HepG2 (cell line): Measurements from ENCODE around the gene AHNAK. TPM values are rescaled to one million over a fixed set of nuclear protein-coding genes. Genes with fewer than 3 reads are reported as not detected.

Source experiments
- ATAC-seq: fragments of 200-7000 bp; cut with Tn5 transposase; 3 replicates; pipeline ENCODE4 v1.9.1; 2020; ENCODE audit warnings: mild to moderate bottlenecking, moderate library complexity
- BruUV-seq: library from RNA; stranded (reverse); fragments of 400-500 nt; replicated peaks from 2 replicates; lab custom pipeline; 2021; lab: Mats Ljungman, UMichigan
- CTCF ChIA-PET: fragments of 300-600 bp; formaldehyde crosslinking; extraction: SDS; loops from one replicate; lab custom pipeline; 2021; ENCODE audit warnings: low total read pairs, inconsistent platforms, low intra/inter-chr PET ratio; lab: Yijun Ruan, JAX
- POLR2A ChIA-PET: fragments of 350-600 bp; sonication (Branson Sonifier 250); formaldehyde crosslinking; loops from one replicate; lab custom pipeline; 2020; ENCODE audit warnings: antibody characterized with exemption, inconsistent platforms; lab: Yijun Ruan, JAX
- DNase-seq: peaks from one replicate; pipeline ENCODE4 v3.0.0-alpha.2; 2015; ENCODE audit warnings: low spot score
- FAIRE-seq: peaks from 3 replicates; lab custom pipeline; 2011; peaks lifted over from hg19 to GRCh38; lab: Jason Lieb, UNC
- H2AFZ ChIP-seq: one replicate; pipeline ENCODE4 v1.6.1; 2011; ENCODE audit warnings: low read length, inconsistent platforms
- H3K27ac ChIP-seq: fragments of 300-600 bp; 3 replicates; pipeline ENCODE4 v1.8.0; 2011; ENCODE audit warnings: mixed run types, mild to moderate bottlenecking, mixed read lengths, low read length, inconsistent platforms; ENCODE audit not compliant: insufficient read depth; ENCODE audit errors: extremely low read length
- H3K27me3 ChIP-seq, 2 experiments: fragments of 200-600 bp in 1 of 2; 2 replicates in 1 of 2; 3 replicates in 1 of 2; pipeline versions ENCODE4 v1.6.0 to v1.8.0; 2011; ENCODE audit warnings: low read length in 2 of 2, mild to moderate bottlenecking in 2 of 2, moderate library complexity in 2 of 2, inconsistent platforms in 1 of 2; ENCODE audit not compliant: insufficient read depth in 2 of 2, control insufficient read depth in 1 of 2
- H3K36me3 ChIP-seq, 2 experiments: fragments of 200-600 bp in 1 of 2; replicated peaks in 1 of 2; 2 replicates in 1 of 2; 3 replicates in 1 of 2; pipeline versions ENCODE4 v1.5.1 to v1.8.0; 2011; ENCODE audit warnings: low read length in 2 of 2, inconsistent platforms in 1 of 2; ENCODE audit not compliant: insufficient read depth in 2 of 2, control insufficient read depth in 1 of 2
- H3K4me1 ChIP-seq: 2 replicates; pipeline ENCODE4 v1.5.1; 2012; ENCODE audit warnings: low read length, inconsistent platforms; ENCODE audit not compliant: insufficient read depth
- H3K4me2 ChIP-seq: 2 replicates; pipeline ENCODE4 v1.6.0; 2011; ENCODE audit warnings: low read depth, low read length, inconsistent platforms
- H3K4me3 ChIP-seq, 3 experiments: fragments of 200-600 bp in 1 of 3; sonication (generic), shearing (Covaris generic) in 1 of 3; replicated peaks in 1 of 3; 2 replicates each; pipeline ENCODE4 v1.5.1; 2011 to 2016; ENCODE audit warnings: low read length in 3 of 3, inconsistent platforms in 2 of 3, low read depth in 2 of 3, mild to moderate bottlenecking in 2 of 3, control low read depth in 1 of 3, mixed read lengths in 1 of 3; ENCODE audit not compliant: insufficient read depth in 1 of 3
- H3K79me2 ChIP-seq: one replicate; pipeline ENCODE4 v1.6.1; 2011; ENCODE audit warnings: low read length, inconsistent platforms; ENCODE audit not compliant: insufficient read depth
- H3K9ac ChIP-seq: 2 replicates; pipeline ENCODE4 v1.6.0; 2011; ENCODE audit warnings: mild to moderate bottlenecking, low read depth, low read length, inconsistent platforms; ENCODE audit not compliant: insufficient read depth
- H3K9me3 ChIP-seq: 2 replicates; pipeline ENCODE4 v1.5.1; 2012; ENCODE audit warnings: mild to moderate bottlenecking, low read length
- H4K20me1 ChIP-seq: 2 replicates; pipeline ENCODE4 v1.6.0; 2011; ENCODE audit warnings: inconsistent platforms, mild to moderate bottlenecking, low read length, moderate library complexity; ENCODE audit not compliant: insufficient read depth
- PTBP1 ChIP-seq: fragments of 200-400 bp; formaldehyde crosslinking; IDR thresholded peaks from 2 replicates; pipeline ENCODE4 v1.6.1; 2018; ENCODE audit warnings: low read length, low read depth; ENCODE audit not compliant: poor library complexity, severe bottlenecking
- RBM39 ChIP-seq: fragments of 200-400 bp; formaldehyde crosslinking; IDR thresholded peaks from one replicate; pipeline ENCODE4 v1.6.1; 2018; ENCODE audit warnings: antibody characterized with exemption, mild to moderate bottlenecking, low read depth, low read length; ENCODE audit not compliant: poor library complexity, severe bottlenecking
- WGBS: methylation state at CpG from one replicate; pipeline ENCODE4 v1.1.6; 2017; ENCODE audit warnings: low lambda C conversion rate; 5-methylcytosine and 5-hydroxymethylcytosine counted together
- in situ Hi-C: cut with HindIII; loops from 2 replicates; pipeline ENCODE4 v1.10.0; 2017; ENCODE audit warnings: low pct_unique_long_range_greater_than_20kb; ENCODE audit not compliant: extremely low pct_ligation_motif_present
- intact Hi-C: fragments of 100-400 bp; cut with micrococcal nuclease; formaldehyde crosslinking; loops from one replicate; pipeline ENCODE4 v1.10.0; 2022; ENCODE audit not compliant: unreplicated experiment
- polyA plus RNA-seq, 8 experiments: library from polyadenylated mRNA; depleted of rRNA in 3 of 8; stranded (reverse) in 7 of 8; unstranded in 1 of 8; fragments of >200 nt; fragmentation: Illumina TruSeq in 4 of 8; extraction: Trizol in 4 of 8; gene quantifications; 2 replicates each; pipeline versions ENCODE4 v1.2.1 to v1.2.3, GENCODE V29; 2011 to 2016; ENCODE audit warnings: low read depth in 4 of 8, missing spikeins in 1 of 8, mixed read lengths in 1 of 8; ENCODE audit not compliant: insufficient read depth in 1 of 8
- total RNA-seq, 5 experiments: library from RNA; depleted of rRNA; stranded (reverse); fragments of >200 nt; fragmentation: Illumina TruSeq; extraction: Trizol; gene quantifications; 2 replicates each; pipeline ENCODE4 v1.2.3, GENCODE V29; 2016; ENCODE audit warnings: low read depth in 1 of 5
- TF ChIP-seq, protein P1 (sequence below): sonication (generic); formaldehyde crosslinking; IDR thresholded peaks from 2 replicates; pipeline ENCODE4 v1.9.0; 2022; ENCODE audit warnings: low read depth, missing genetic modification reagents

Gene AHNAK
- total and polyA plus RNA-seq, 2 of the 13 experiments (the other 11 are each of a cell fraction or from before 2014, with no cell fraction given) = 23.4 to 25.0 TPM

DNA sequence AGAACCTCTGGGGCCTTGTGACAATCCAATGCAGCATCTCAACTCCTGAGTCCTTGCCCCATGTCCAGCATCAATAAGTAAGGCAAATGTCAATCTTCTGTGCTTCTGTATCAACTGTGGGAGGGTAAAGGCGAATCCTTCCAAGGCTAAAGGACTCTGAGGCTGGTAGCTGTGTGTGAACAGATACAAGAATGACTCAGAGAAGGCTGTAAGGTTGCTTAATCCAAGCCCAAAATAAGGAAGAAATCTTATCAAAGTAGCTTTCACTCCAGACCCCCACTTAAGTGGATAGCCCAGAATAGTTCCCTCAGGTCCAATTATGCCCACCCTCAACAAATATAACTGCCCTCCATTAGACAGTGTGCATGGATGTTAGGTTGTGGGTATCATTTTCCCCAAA, 155.9 kb downstream of the AHNAK start:
- in situ Hi-C loops = loop anchor here (10.0 kb wide), 1 partner anchor 314 kb away; the partner anchor contains the start of genes BSCL2 and GNG3
- POLR2A ChIA-PET = no interaction called here

DNA sequence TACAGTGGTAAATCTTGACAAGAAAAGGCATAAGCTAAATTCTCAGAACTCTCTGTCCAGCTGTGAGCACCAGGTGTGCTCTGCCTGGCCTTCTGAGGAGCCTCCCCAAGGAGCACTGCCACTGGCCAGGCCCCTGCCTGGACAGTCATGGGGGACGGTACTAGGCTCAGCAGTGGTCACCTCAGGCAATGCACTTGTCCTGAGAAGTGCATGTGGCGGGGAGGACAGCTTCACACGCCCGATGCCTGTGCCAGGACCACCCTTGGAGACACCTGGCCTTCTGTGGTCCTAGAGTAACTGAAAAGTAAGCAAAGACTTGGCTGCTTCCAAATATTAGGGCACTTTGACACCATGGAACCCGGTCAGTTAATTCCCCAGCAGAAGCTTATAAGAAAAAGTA, 156.4 kb downstream of the AHNAK start:
- WGBS = 80% methylated on average over 5 of the region's 5 CpGs
- FAIRE-seq (no peak), ATAC-seq (no peak), DNase-seq (no peak)
- POLR2A ChIA-PET = no interaction called here
- H3K4me1 ChIP-seq = no peaks in the 10 kb centered on the region; the same call in 1 of the 2 replicates
- CTCF ChIA-PET = no interaction called here
- H2AFZ ChIP-seq = no peak overlapping the region
- no TSS peak for BruUV-seq
- H3K9me3 ChIP-seq = no peaks in the 10 kb centered on the region
- no peak overlapping the region for H3K4me2 ChIP-seq
- no peak overlapping the region for H3K9ac ChIP-seq
- H4K20me1 ChIP-seq = no peaks in the 10 kb centered on the region
- intact Hi-C loops = loop anchor here (10.0 kb wide), 1 partner anchor 155 kb away; the partner anchor contains the start of gene AHNAK
- H3K36me3 ChIP-seq = peaks cover 7% of the 10 kb centered on the region in 2 experiments; a peak in 4 of 5 replicates
- TF ChIP-seq, protein P1, sequence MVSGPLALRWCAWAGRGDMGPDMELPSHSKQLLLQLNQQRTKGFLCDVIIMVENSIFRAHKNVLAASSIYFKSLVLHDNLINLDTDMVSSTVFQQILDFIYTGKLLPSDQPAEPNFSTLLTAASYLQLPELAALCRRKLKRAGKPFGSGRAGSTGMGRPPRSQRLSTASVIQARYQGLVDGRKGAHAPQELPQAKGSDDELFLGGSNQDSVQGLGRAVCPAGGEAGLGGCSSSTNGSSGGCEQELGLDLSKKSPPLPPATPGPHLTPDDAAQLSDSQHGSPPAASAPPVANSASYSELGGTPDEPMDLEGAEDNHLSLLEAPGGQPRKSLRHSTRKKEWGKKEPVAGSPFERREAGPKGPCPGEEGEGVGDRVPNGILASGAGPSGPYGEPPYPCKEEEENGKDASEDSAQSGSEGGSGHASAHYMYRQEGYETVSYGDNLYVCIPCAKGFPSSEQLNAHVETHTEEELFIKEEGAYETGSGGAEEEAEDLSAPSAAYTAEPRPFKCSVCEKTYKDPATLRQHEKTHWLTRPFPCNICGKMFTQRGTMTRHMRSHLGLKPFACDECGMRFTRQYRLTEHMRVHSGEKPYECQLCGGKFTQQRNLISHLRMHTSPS (CRISPR knock-in tag) = no peak
- no peaks in the 10 kb centered on the region for H3K79me2 ChIP-seq
- H3K4me3 ChIP-seq = no peak overlapping the region
- H3K27me3 ChIP-seq = no peaks in the 10 kb centered on the region
- in situ Hi-C loops = loop anchor here (10.0 kb wide), 1 partner anchor 315 kb away; the partner anchor contains the start of genes BSCL2 and GNG3
- H3K27ac ChIP-seq = no peak overlapping the region

More for the DNA sequence above, 155.9 kb downstream of the AHNAK start:
- H4K20me1 ChIP-seq = no peaks in the 10 kb centered on the region
- no peak for DNase-seq
- no TSS peak for BruUV-seq
- H3K36me3 ChIP-seq = peaks cover 7% of the 10 kb centered on the region in 2 experiments; a peak in 4 of 5 replicates
- CTCF ChIA-PET = no interaction called here
- H3K4me1 ChIP-seq = no peaks in the 10 kb centered on the region; the same call in 1 of the 2 replicates
- H3K27me3 ChIP-seq = no peaks in the 10 kb centered on the region
- no peak overlapping the region for H3K27ac ChIP-seq
- no peak overlapping the region for H3K4me3 ChIP-seq
- H3K4me2 ChIP-seq = no peak overlapping the region
- no peak for FAIRE-seq
- TF ChIP-seq PTBP1 (no peak), RBM39 (no peak)
- TF ChIP-seq, all 625 proteins: peak for 0
- intact Hi-C loops = loop anchor here (10.0 kb wide), 1 partner anchor 154 kb away; the partner anchor contains the start of gene AHNAK
- Histone ChIP-seq H2AFZ (no peak overlapping the region), H3K9me3 (no peaks in the 10 kb centered on the region), H3K9ac (no peak overlapping the region), H3K79me2 (no peaks in the 10 kb centered on the region)
- whole genome bisulfite sequencing = 100% methylated on average over 1 of the region's 1 CpG
- ATAC-seq = no peak
